GDM1 (cell line): ENCODE results near the gene COG5.
A peak's percentile ranks its signal among the peaks of the same experiment; 100 is the strongest.

Experiments
- DNase-seq: peaks from one replicate; lab custom pipeline; 2025; lab: John Stamatoyannopoulos, UW

COG5 gene

GRCh38 chr7:107563775-107564552 is at the start of gene COG5, which contains the start of gene DUS4L:
Gene COG5, minus strand, starts transcription at chr7:107563920. Its CDS starts 24 bp downstream, at chr7:107563896.
Gene DUS4L, plus strand, starts transcription at chr7:107563971. Its CDS starts 3,100 bp downstream, at chr7:107567071.
- DNase-seq, result peak; percentile 69

- DNase-seq, result no peak
These were observed 49.7 kb upstream of the COG5 start for GRCh38 chr7:107613439-107613838.

- DNase-seq, result no peak
These were observed 46.6 kb upstream of the COG5 start for GRCh38 chr7:107610323-107610722.

- DNase-seq, result no peak
These were observed 46.1 kb upstream of the COG5 start for GRCh38 chr7:107609811-107610261.

GRCh38 chr7:107606303-107606702 is 42.6 kb upstream of the COG5 start:
- no peak for DNase-seq

GRCh38 chr7:107605218-107605815 is 41.6 kb upstream of the COG5 start:
- DNase-seq, result no peak

- DNase-seq, result no peak
These were observed 37.1 kb upstream of the COG5 start for GRCh38 chr7:107600816-107601215.

- no peak for DNase-seq
These were observed 35.5 kb upstream of the COG5 start for GRCh38 chr7:107599262-107599661.

GRCh38 chr7:107597953-107598352 is 34.2 kb upstream of the COG5 start:
- no peak for DNase-seq

GRCh38 chr7:107597582-107597916 is 33.8 kb upstream of the COG5 start:
- no peak for DNase-seq

GRCh38 chr7:107596881-107597581 is 33.3 kb upstream of the COG5 start:
- DNase-seq, result no peak

GRCh38 chr7:107594961-107595737 is 31.4 kb upstream of the COG5 start:
- DNase-seq, result no peak

GRCh38 chr7:107593025-107593410 is 29.3 kb upstream of the COG5 start:
- DNase-seq, result no peak

GRCh38 chr7:107592361-107593024 is 28.8 kb upstream of the COG5 start:
- DNase-seq, result no peak

- DNase-seq, result no peak
These were observed 27.7 kb upstream of the COG5 start for GRCh38 chr7:107591421-107591820.

- no peak for DNase-seq
These were observed 24.9 kb upstream of the COG5 start for GRCh38 chr7:107588529-107589130.

GRCh38 chr7:107584716-107585115 is 21.0 kb upstream of the COG5 start:
- DNase-seq, result no peak

- no peak for DNase-seq
These were observed 19.2 kb upstream of the COG5 start for GRCh38 chr7:107582875-107583274.

- no peak for DNase-seq
These were observed 17.8 kb upstream of the COG5 start for GRCh38 chr7:107581387-107582013.

GRCh38 chr7:107580716-107581383 is 17.1 kb upstream of the COG5 start:
- DNase-seq, result no peak
